Measurements from ENCODE around the gene ZYG11B. TPM values are rescaled to one million over a fixed set of nuclear protein-coding genes. Genes with fewer than 3 reads are reported as not detected.

Gene ZYG11B
- total and polyA plus RNA-seq, 7 experiments from 2014 or later, result 14.2 to 26.8 (median 17.9) TPM

GRCh38 chr1:52756020-52756419 is 29.8 kb downstream of the ZYG11B start:
- Mint-ChIP-seq H3K9me3 (no peaks in the 10 kb centered on the region), H3K4me1 (peaks cover 0 to 17% (median 12%) of the 10 kb centered on the region in 7 donors), H3K36me3 (peaks cover 2 to 21% (median 7%) of the 10 kb centered on the region in 5 donors), H3K27ac (peak overlapping the region in 2 of 9 donors; percentile 8 to 18), H3K27me3 (no peaks in the 10 kb centered on the region), H3K4me3 (no peak overlapping the region)
- no peaks in the 10 kb centered on the region for H3K9me3 ChIP-seq (ENCODE audit: control insufficient read depth in 2 of 3, low read length in 3 of 3)
- ATAC-seq (no peak), DNase-seq (no peak)
- H3K27me3 ChIP-seq (ENCODE audit: control insufficient read depth in 2 of 2, insufficient read depth in 2 of 2, low read length in 2 of 2), result no peaks in the 10 kb centered on the region
- POLR2A ChIA-PET, result no interaction called here
- CTCF ChIA-PET, result no interaction called here
- H3K36me3 ChIP-seq (ENCODE audit: control insufficient read depth in 2 of 3, insufficient read depth in 3 of 3, low read length in 3 of 3), result peaks cover 0 to 14% (median 0%) of the 10 kb centered on the region in 3 experiments
- H3K4me3 ChIP-seq (ENCODE audit: low read length), result no peak overlapping the region
- no peaks in the 10 kb centered on the region for H3K4me1 ChIP-seq (ENCODE audit: control insufficient read depth in 2 of 2, insufficient read depth in 2 of 2, low read length in 2 of 2)
- no peak overlapping the region for H3K27ac ChIP-seq (ENCODE audit: low read depth, low read length)
- intact Hi-C loops (cut with micrococcal nuclease), result no loop called here

GRCh38 chr1:52759908-52760307 is 33.7 kb downstream of the ZYG11B start:
- POLR2A ChIA-PET, result no interaction called here

GRCh38 chr1:52767596-52768280 is 41.5 kb downstream of the ZYG11B start:
- H3K4me1 Mint-ChIP-seq, result peaks cover 11 to 37% (median 24%) of the 10 kb centered on the region in 7 donors
- H3K27ac Mint-ChIP-seq, result peak overlapping the region in 7 of 9 donors; percentile 28 to 65 (median 50)
- Histone ChIP-seq H3K27ac (ENCODE audit: low read depth, low read length) (no peak overlapping the region), H3K36me3 (ENCODE audit: control insufficient read depth in 2 of 3, insufficient read depth in 3 of 3, low read length in 3 of 3) (peaks cover 0 to 13% (median 0%) of the 10 kb centered on the region in 3 experiments), H3K27me3 (ENCODE audit: control insufficient read depth in 2 of 2, insufficient read depth in 2 of 2, low read length in 2 of 2) (no peaks in the 10 kb centered on the region), H3K4me3 (ENCODE audit: low read length) (no peak overlapping the region), H3K9me3 (ENCODE audit: control insufficient read depth in 2 of 3, low read length in 3 of 3) (no peaks in the 10 kb centered on the region), H3K4me1 (ENCODE audit: control insufficient read depth in 2 of 2, insufficient read depth in 2 of 2, low read length in 2 of 2) (peaks cover 0 to 5% of the 10 kb centered on the region in 2 donors)
- POLR2A ChIA-PET, result no interaction called here
- DNase-seq, result peak in 1 of 9 donors; percentile 2
- H3K9me3 Mint-ChIP-seq, result no peaks in the 10 kb centered on the region
- peaks cover 7 to 39% (median 24%) of the 10 kb centered on the region in 5 donors for H3K36me3 Mint-ChIP-seq
- H3K27me3 Mint-ChIP-seq, result no peaks in the 10 kb centered on the region
- ATAC-seq, result no peak
- CTCF ChIA-PET, result no interaction called here
- H3K4me3 Mint-ChIP-seq, result peak overlapping the region in 2 of 10 donors; percentile 32 to 37
- intact Hi-C loops (cut with micrococcal nuclease), result no loop called here

More at GRCh38 chr1:52759908-52760307, 33.7 kb downstream of the ZYG11B start:
- Histone ChIP-seq H3K36me3 (ENCODE audit: control insufficient read depth in 2 of 3, insufficient read depth in 3 of 3, low read length in 3 of 3) (peaks cover 0 to 14% (median 0%) of the 10 kb centered on the region in 3 experiments), H3K4me3 (ENCODE audit: low read length) (no peak overlapping the region), H3K9me3 (ENCODE audit: control insufficient read depth in 2 of 3, low read length in 3 of 3) (no peaks in the 10 kb centered on the region), H3K4me1 (ENCODE audit: control insufficient read depth in 2 of 2, insufficient read depth in 2 of 2, low read length in 2 of 2) (no peaks in the 10 kb centered on the region), H3K27me3 (ENCODE audit: control insufficient read depth in 2 of 2, insufficient read depth in 2 of 2, low read length in 2 of 2) (no peaks in the 10 kb centered on the region), H3K27ac (ENCODE audit: low read depth, low read length) (no peak overlapping the region)
- CTCF ChIA-PET, result no interaction called here
- no peak overlapping the region for H3K27ac Mint-ChIP-seq
- intact Hi-C loops (cut with micrococcal nuclease), result no loop called here
- peaks cover 3 to 18% (median 14%) of the 10 kb centered on the region in 7 donors for H3K4me1 Mint-ChIP-seq
- peaks cover 3 to 33% (median 18%) of the 10 kb centered on the region in 5 donors for H3K36me3 Mint-ChIP-seq
- no peak overlapping the region for H3K4me3 Mint-ChIP-seq
- no peak for ATAC-seq
- DNase-seq, result no peak
- no peaks in the 10 kb centered on the region for H3K27me3 Mint-ChIP-seq
- no peaks in the 10 kb centered on the region for H3K9me3 Mint-ChIP-seq

GRCh38 chr1:52769346-52770033 is 43.2 kb downstream of the ZYG11B start:
- Mint-ChIP-seq H3K4me1 (peaks cover 9 to 35% (median 19%) of the 10 kb centered on the region in 7 donors), H3K4me3 (no peak overlapping the region), H3K36me3 (peaks cover 9 to 38% (median 32%) of the 10 kb centered on the region in 5 donors), H3K9me3 (no peaks in the 10 kb centered on the region), H3K27ac (no peak overlapping the region), H3K27me3 (no peaks in the 10 kb centered on the region)
- POLR2A ChIA-PET, result no interaction called here
- CTCF ChIA-PET, result no interaction called here
- Histone ChIP-seq H3K27me3 (ENCODE audit: control insufficient read depth in 2 of 2, insufficient read depth in 2 of 2, low read length in 2 of 2) (no peaks in the 10 kb centered on the region), H3K4me1 (ENCODE audit: control insufficient read depth in 2 of 2, insufficient read depth in 2 of 2, low read length in 2 of 2) (peaks cover 0 to 5% of the 10 kb centered on the region in 2 donors), H3K36me3 (ENCODE audit: control insufficient read depth in 2 of 3, insufficient read depth in 3 of 3, low read length in 3 of 3) (peaks cover 0 to 18% (median 0%) of the 10 kb centered on the region in 3 experiments), H3K9me3 (ENCODE audit: control insufficient read depth in 2 of 3, low read length in 3 of 3) (no peaks in the 10 kb centered on the region), H3K27ac (ENCODE audit: low read depth, low read length) (no peak overlapping the region), H3K4me3 (ENCODE audit: low read length) (no peak overlapping the region)
- intact Hi-C loops (cut with micrococcal nuclease), result no loop called here
- ATAC-seq (no peak), DNase-seq (no peak)

- DNase-seq (no peak), ATAC-seq (no peak)
- H3K9me3 Mint-ChIP-seq, result no peaks in the 10 kb centered on the region
- H3K4me1 Mint-ChIP-seq, result peaks cover 9 to 36% (median 26%) of the 10 kb centered on the region in 7 donors
- ChIA-PET CTCF (no interaction called here), POLR2A (no interaction called here)
- intact Hi-C loops (cut with micrococcal nuclease), result no loop called here
- peaks cover 0 to 22% (median 0%) of the 10 kb centered on the region in 3 experiments for H3K36me3 ChIP-seq (ENCODE audit: control insufficient read depth in 2 of 3, insufficient read depth in 3 of 3, low read length in 3 of 3)
- peaks cover 0 to 5% of the 10 kb centered on the region in 2 donors for H3K4me1 ChIP-seq (ENCODE audit: control insufficient read depth in 2 of 2, insufficient read depth in 2 of 2, low read length in 2 of 2)
- H3K27me3 Mint-ChIP-seq, result no peaks in the 10 kb centered on the region
- H3K4me3 ChIP-seq (ENCODE audit: low read length), result no peak overlapping the region
- no peak overlapping the region for H3K27ac ChIP-seq (ENCODE audit: low read depth, low read length)
- peaks cover 14 to 42% (median 39%) of the 10 kb centered on the region in 5 donors for H3K36me3 Mint-ChIP-seq
- no peak overlapping the region for H3K27ac Mint-ChIP-seq
- no peaks in the 10 kb centered on the region for H3K27me3 ChIP-seq (ENCODE audit: control insufficient read depth in 2 of 2, insufficient read depth in 2 of 2, low read length in 2 of 2)
- no peaks in the 10 kb centered on the region for H3K9me3 ChIP-seq (ENCODE audit: control insufficient read depth in 2 of 3, low read length in 3 of 3)
- no peak overlapping the region for H3K4me3 Mint-ChIP-seq
Measured at GRCh38 chr1:52771384-52771783, 45.1 kb downstream of the ZYG11B start.

- no peak overlapping the region for H3K4me3 Mint-ChIP-seq
- Histone ChIP-seq H3K9me3 (ENCODE audit: control insufficient read depth in 2 of 3, low read length in 3 of 3) (no peaks in the 10 kb centered on the region), H3K36me3 (ENCODE audit: control insufficient read depth in 2 of 3, insufficient read depth in 3 of 3, low read length in 3 of 3) (peaks cover 3 to 38% (median 12%) of the 10 kb centered on the region in 3 experiments), H3K4me3 (ENCODE audit: low read length) (no peak overlapping the region), H3K4me1 (ENCODE audit: control insufficient read depth in 2 of 2, insufficient read depth in 2 of 2, low read length in 2 of 2) (no peaks in the 10 kb centered on the region), H3K27ac (ENCODE audit: low read depth, low read length) (no peak overlapping the region), H3K27me3 (ENCODE audit: control insufficient read depth in 2 of 2, insufficient read depth in 2 of 2, low read length in 2 of 2) (no peaks in the 10 kb centered on the region)
- H3K4me1 Mint-ChIP-seq, result no peaks in the 10 kb centered on the region
- ChIA-PET CTCF (no interaction called here), POLR2A (no interaction called here)
- H3K36me3 Mint-ChIP-seq, result peaks cover 0 to 49% (median 22%) of the 10 kb centered on the region in 5 donors
- H3K9me3 Mint-ChIP-seq, result no peaks in the 10 kb centered on the region
- no peak for DNase-seq
- ATAC-seq, result no peak
- intact Hi-C loops (cut with micrococcal nuclease), result no loop called here
- H3K27me3 Mint-ChIP-seq, result no peaks in the 10 kb centered on the region
- no peak overlapping the region for H3K27ac Mint-ChIP-seq
Measured at GRCh38 chr1:52786148-52786547, 59.9 kb downstream of the ZYG11B start.

All from naive thymus-derived CD4-positive, alpha-beta T cell (primary cell).